PC-9 (cell line): ENCODE measurements around the gene STAC. TPM values are rescaled to one million over a fixed set of nuclear protein-coding genes. Genes with fewer than 3 reads are reported as not detected.

Source experiments
- BruUV-seq: library from RNA; stranded (reverse); fragments of 400-500 nt; replicated peaks from 2 replicates; lab custom pipeline; 2021; lab: Mats Ljungman, UMichigan
- CTCF ChIA-PET: fragments of 300-600 bp; sonication (Branson Sonifier 250); formaldehyde crosslinking; loops from one replicate; lab custom pipeline; 2022; ENCODE audit warnings: antibody characterized with exemption; lab: Charles Lee
- POLR2A ChIA-PET: fragments of 300-600 bp; sonication (Branson Sonifier 250); formaldehyde crosslinking; loops from one replicate; lab custom pipeline; 2022; ENCODE audit warnings: antibody characterized with exemption; ENCODE audit not compliant: unreplicated experiment; lab: Charles Lee
- DNase-seq, 2 experiments: peaks; one replicate each; pipeline versions ENCODE4 v3.0.0 to v3.0.0-alpha.2; 2015 to 2022; ENCODE audit warnings: mixed read lengths in 1 of 2
- H2AFZ ChIP-seq: fragments of 200-600 bp; sonication (generic); 2 replicates; pipeline ENCODE4 v1.8.1; 2017; ENCODE audit warnings: antibody characterized with exemption
- H3F3A ChIP-seq: fragments of 200-600 bp; sonication (generic); 2 replicates; pipeline ENCODE4 v1.8.1; 2017; ENCODE audit warnings: antibody characterized with exemption, mild to moderate bottlenecking, low read depth; ENCODE audit not compliant: insufficient read depth
- H3K27ac ChIP-seq: fragments of 200-600 bp; sonication (generic); 2 replicates; pipeline ENCODE4 v1.6.1; 2016; ENCODE audit warnings: mixed run types
- H3K27me3 ChIP-seq: fragments of 200-600 bp; sonication (generic); 2 replicates; pipeline ENCODE4 v1.6.1; 2016; ENCODE audit warnings: low read depth, mixed run types; ENCODE audit not compliant: insufficient read depth
- H3K36me3 ChIP-seq: fragments of 200-600 bp; sonication (generic); 2 replicates; pipeline ENCODE4 v1.6.1; 2016; ENCODE audit warnings: low read depth, mixed run types
- H3K4me1 ChIP-seq: fragments of 200-600 bp; sonication (generic); replicated peaks from 2 replicates; pipeline ENCODE4 v1.6.1; 2016; ENCODE audit warnings: mixed run types; ENCODE audit not compliant: insufficient read depth
- H3K4me2 ChIP-seq: fragments of 200-600 bp; sonication (generic); 2 replicates; pipeline ENCODE4 v1.6.1; 2017; ENCODE audit warnings: mixed run types
- H3K4me3 ChIP-seq: fragments of 200-600 bp; sonication (generic); 2 replicates; pipeline ENCODE4 v1.6.1; 2016; ENCODE audit warnings: mixed run types
- H3K79me2 ChIP-seq: fragments of 200-600 bp; sonication (generic); 2 replicates; pipeline ENCODE4 v1.6.1; 2017; ENCODE audit warnings: low read depth, mixed run types
- H3K9me2 ChIP-seq: fragments of 200-600 bp; sonication (generic); 2 replicates; pipeline ENCODE4 v1.8.1; 2017; ENCODE audit warnings: mild to moderate bottlenecking; ENCODE audit not compliant: insufficient read depth
- H3K9me3 ChIP-seq: fragments of 200-600 bp; sonication (generic); 2 replicates; pipeline ENCODE4 v1.8.1; 2016; ENCODE audit warnings: low read depth; ENCODE audit not compliant: insufficient read depth
- H4K20me1 ChIP-seq: fragments of 200-600 bp; sonication (generic); 2 replicates; pipeline ENCODE4 v1.8.1; 2017; ENCODE audit not compliant: insufficient read depth
- CTCF ChIP-seq: fragments of 200-600 bp; sonication (generic); conservative IDR thresholded peaks from 2 replicates; pipeline ENCODE4 v1.6.1; 2017; ENCODE audit warnings: mixed run types, antibody characterized with exemption, mild to moderate bottlenecking, moderate library complexity
- EZH2 ChIP-seq: fragments of 200-600 bp; sonication (generic); IDR thresholded peaks from 2 replicates; pipeline ENCODE4 v1.8.0; 2017; ENCODE audit warnings: antibody characterized with exemption, low read depth
- intact Hi-C: fragments of 100-400 bp; cut with micrococcal nuclease; formaldehyde crosslinking; loops from one replicate; pipeline ENCODE4 v1.10.0; 2022; ENCODE audit not compliant: unreplicated experiment
- total RNA-seq: library from RNA; stranded (reverse); gene quantifications from 2 replicates; pipeline ENCODE4 v1.2.3, GENCODE V29; 2021

The STAC gene
- total RNA-seq, 1 experiment from 2014 or later = 17.6 TPM

- no peak for DNase-seq
- Histone ChIP-seq H3K4me3 (no peak overlapping the region), H3K27me3 (no peaks in the 10 kb centered on the region), H3K27ac (no peak overlapping the region), H3K9me2 (no peaks in the 10 kb centered on the region), H3F3A (no peaks in the 10 kb centered on the region), H3K36me3 (no peaks in the 10 kb centered on the region), H3K4me1 (no peaks in the 10 kb centered on the region), H4K20me1 (no peaks in the 10 kb centered on the region), H3K4me2 (no peak overlapping the region), H3K79me2 (no peaks in the 10 kb centered on the region), H2AFZ (no peak overlapping the region), H3K9me3 (no peaks in the 10 kb centered on the region)
- POLR2A ChIA-PET = no interaction called here
- CTCF ChIA-PET = no interaction called here
- intact Hi-C loops = no loop called here
- TF ChIP-seq CTCF (no peak), EZH2 (no peak)
- BruUV-seq = no TSS peak
These were observed 29.6 kb downstream of the STAC start for GRCh38 chr3:36409862-36410261.

GRCh38 chr3:36411587-36411986 lies 31.3 kb downstream of the STAC start:
- H2AFZ ChIP-seq = no peak overlapping the region
- no peaks in the 10 kb centered on the region for H3F3A ChIP-seq
- H3K79me2 ChIP-seq = no peaks in the 10 kb centered on the region
- no peaks in the 10 kb centered on the region for H4K20me1 ChIP-seq
- H3K4me3 ChIP-seq = no peak overlapping the region
- ChIA-PET CTCF (no interaction called here), POLR2A (no interaction called here)
- DNase-seq = no peak
- H3K4me1 ChIP-seq = peaks cover 2% of the 10 kb centered on the region
- no peak for TF ChIP-seq EZH2
- no peak for TF ChIP-seq CTCF
- no peaks in the 10 kb centered on the region for H3K27me3 ChIP-seq
- H3K36me3 ChIP-seq = no peaks in the 10 kb centered on the region
- no peak overlapping the region for H3K27ac ChIP-seq
- intact Hi-C loops = no loop called here
- no TSS peak for BruUV-seq
- no peaks in the 10 kb centered on the region for H3K9me2 ChIP-seq
- H3K9me3 ChIP-seq = no peaks in the 10 kb centered on the region
- no peak overlapping the region for H3K4me2 ChIP-seq

GRCh38 chr3:36416599-36416998 lies 36.3 kb downstream of the STAC start:
- no peak for TF ChIP-seq EZH2
- no peak for TF ChIP-seq CTCF
- H3K27me3 ChIP-seq = no peaks in the 10 kb centered on the region
- no TSS peak for BruUV-seq
- H3K4me3 ChIP-seq = no peak overlapping the region
- peak in 1 of 2 experiments; percentile 50 for DNase-seq
- ChIA-PET POLR2A (no interaction called here), CTCF (no interaction called here)
- peak overlapping the region; percentile 10; the same call in 1 of the 2 replicates for H3K27ac ChIP-seq
- H2AFZ ChIP-seq = no peak overlapping the region
- H3K9me3 ChIP-seq = no peaks in the 10 kb centered on the region
- no peaks in the 10 kb centered on the region for H3K36me3 ChIP-seq
- no peaks in the 10 kb centered on the region for H3F3A ChIP-seq
- H3K4me2 ChIP-seq = no peak overlapping the region
- no peaks in the 10 kb centered on the region for H3K9me2 ChIP-seq
- intact Hi-C loops = no loop called here
- H3K4me1 ChIP-seq = peaks cover 16% of the 10 kb centered on the region
- no peaks in the 10 kb centered on the region for H3K79me2 ChIP-seq
- H4K20me1 ChIP-seq = no peaks in the 10 kb centered on the region
